Measurements from ENCODE around the gene RUFY2. TPM values are rescaled to one million over a fixed set of nuclear protein-coding genes. Genes with fewer than 3 reads are reported as not detected.
"Not testable (repeated sequence)": the region's sequence is repeated elsewhere in the genome, so short reads cannot be mapped to it uniquely, and the experiment has no call there.

Gene RUFY2
- total RNA-seq, 1 experiment from 2014 or later: 30.5 TPM

DNA sequence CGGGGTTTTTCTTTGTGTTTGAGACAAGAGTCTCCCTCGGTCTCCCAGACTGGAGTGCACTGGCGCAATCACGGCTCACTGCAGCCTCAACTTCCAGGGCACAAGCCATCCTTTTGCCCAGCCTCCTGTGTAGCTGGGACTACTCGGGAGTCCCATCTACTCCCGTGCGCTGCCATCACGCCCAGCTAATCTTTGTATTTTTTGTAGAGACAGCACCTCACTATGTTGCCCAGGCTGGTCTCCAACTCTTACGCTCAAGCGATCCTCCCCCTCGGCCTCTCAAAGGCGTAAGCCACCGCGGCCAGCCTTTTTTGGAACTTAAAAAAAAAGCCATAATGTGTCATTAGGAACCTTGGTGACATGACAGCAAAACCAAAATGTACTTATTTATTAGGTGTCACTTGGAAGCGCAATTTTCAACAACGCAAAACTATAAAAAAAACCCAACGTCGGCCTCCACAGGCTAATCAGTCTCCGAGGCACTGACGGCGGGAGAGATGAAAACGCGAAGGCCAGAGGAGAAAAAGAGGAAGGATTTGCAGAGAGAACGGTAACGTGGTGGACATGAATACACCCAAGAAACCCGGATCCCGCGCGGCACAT lies 76.1 kb downstream of the RUFY2 start:
- Histone ChIP-seq H4K20me1 (ENCODE audit: insufficient read depth) (peaks cover 32% of the 10 kb centered on the region), H3K9me3 (ENCODE audit: insufficient read depth, low read depth) (no peaks in the 10 kb centered on the region), H2AFZ (peak overlapping the region; percentile 97), H3K27me3 (ENCODE audit: insufficient read depth, low read depth) (no peaks in the 10 kb centered on the region), H3F3A (ENCODE audit: insufficient read depth, low read depth) (peaks cover 23% of the 10 kb centered on the region), H3K4me1 (replicated peaks; ENCODE audit: insufficient read depth) (peaks cover 40% of the 10 kb centered on the region), H3K36me3 (ENCODE audit: low read depth) (peaks cover 24% of the 10 kb centered on the region), H3K9me2 (ENCODE audit: insufficient read depth) (peaks cover 5% of the 10 kb centered on the region; the same call in 1 of the 2 replicates), H3K27ac (peak overlapping the region; percentile 91), H3K79me2 (ENCODE audit: low read depth) (peaks cover 54% of the 10 kb centered on the region), H3K4me2 (peak overlapping the region; percentile 91), H3K4me3 (peak overlapping the region; percentile 78)
- intact Hi-C loops (cut with micrococcal nuclease; ENCODE audit: unreplicated experiment): loop anchor here (10.0 kb wide), 1 partner anchor 476 kb away; no protein-coding TSS in a partner anchor
- BruUV-seq (replicated peaks): no TSS peak
- TF ChIP-seq, protein P1, sequence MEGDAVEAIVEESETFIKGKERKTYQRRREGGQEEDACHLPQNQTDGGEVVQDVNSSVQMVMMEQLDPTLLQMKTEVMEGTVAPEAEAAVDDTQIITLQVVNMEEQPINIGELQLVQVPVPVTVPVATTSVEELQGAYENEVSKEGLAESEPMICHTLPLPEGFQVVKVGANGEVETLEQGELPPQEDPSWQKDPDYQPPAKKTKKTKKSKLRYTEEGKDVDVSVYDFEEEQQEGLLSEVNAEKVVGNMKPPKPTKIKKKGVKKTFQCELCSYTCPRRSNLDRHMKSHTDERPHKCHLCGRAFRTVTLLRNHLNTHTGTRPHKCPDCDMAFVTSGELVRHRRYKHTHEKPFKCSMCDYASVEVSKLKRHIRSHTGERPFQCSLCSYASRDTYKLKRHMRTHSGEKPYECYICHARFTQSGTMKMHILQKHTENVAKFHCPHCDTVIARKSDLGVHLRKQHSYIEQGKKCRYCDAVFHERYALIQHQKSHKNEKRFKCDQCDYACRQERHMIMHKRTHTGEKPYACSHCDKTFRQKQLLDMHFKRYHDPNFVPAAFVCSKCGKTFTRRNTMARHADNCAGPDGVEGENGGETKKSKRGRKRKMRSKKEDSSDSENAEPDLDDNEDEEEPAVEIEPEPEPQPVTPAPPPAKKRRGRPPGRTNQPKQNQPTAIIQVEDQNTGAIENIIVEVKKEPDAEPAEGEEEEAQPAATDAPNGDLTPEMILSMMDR (conservative IDR thresholded peaks at IDR 0.05): no peak
- no peak for TF ChIP-seq EZH2 (IDR thresholded peaks at IDR 0.05; ENCODE audit: low read depth)
- CTCF ChIA-PET: no interaction called here
- POLR2A ChIA-PET (ENCODE audit: unreplicated experiment): interaction anchor here (0.6 to 1.0 kb wide), 7 partner anchors 9 to 1495 kb away, joined by 3 to 30 read pairs (median 5); partner anchors contain the start of gene SRGN
- DNase-seq: peak in 1 of 2 experiments; percentile 20

DNA sequence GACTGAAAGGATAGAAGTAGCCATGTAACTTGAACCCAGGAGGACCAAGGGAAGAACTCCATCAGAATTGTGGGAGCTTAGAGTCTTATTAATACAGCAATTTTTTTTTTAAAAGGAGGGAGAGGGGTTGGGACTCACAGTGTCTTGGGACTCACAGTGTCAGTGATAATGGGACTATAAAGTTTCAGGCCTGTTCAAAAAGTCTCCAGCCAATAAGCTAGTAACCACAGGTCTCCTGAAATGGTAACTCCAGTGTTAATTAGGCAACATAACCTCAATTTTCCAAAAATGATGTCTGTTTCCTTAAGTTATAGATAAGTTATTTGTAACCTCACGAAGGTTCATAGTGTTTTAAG lies 77.6 kb downstream of the RUFY2 start:
- no peak for DNase-seq
- Histone ChIP-seq H3K27ac (no peak overlapping the region), H3K4me1 (replicated peaks; ENCODE audit: insufficient read depth) (peaks cover 25% of the 10 kb centered on the region), H3K27me3 (ENCODE audit: insufficient read depth, low read depth) (no peaks in the 10 kb centered on the region), H4K20me1 (ENCODE audit: insufficient read depth) (peaks cover 17% of the 10 kb centered on the region), H3K9me2 (ENCODE audit: insufficient read depth) (peaks cover 5% of the 10 kb centered on the region; the same call in 1 of the 2 replicates), H3K4me3 (no peak overlapping the region), H2AFZ (no peak overlapping the region), H3K9me3 (ENCODE audit: insufficient read depth, low read depth) (no peaks in the 10 kb centered on the region), H3K79me2 (ENCODE audit: low read depth) (peaks cover 40% of the 10 kb centered on the region), H3F3A (ENCODE audit: insufficient read depth, low read depth) (peaks cover 23% of the 10 kb centered on the region), H3K4me2 (no peak overlapping the region), H3K36me3 (ENCODE audit: low read depth) (peaks cover 13% of the 10 kb centered on the region)
- BruUV-seq (replicated peaks): no TSS peak
- intact Hi-C loops (cut with micrococcal nuclease; ENCODE audit: unreplicated experiment): no loop called here
- POLR2A ChIA-PET (ENCODE audit: unreplicated experiment): interaction anchor here (0.6 kb wide), 1 partner anchor 18 kb away, joined by 17 read pairs; no protein-coding TSS in a partner anchor
- TF ChIP-seq EZH2 (IDR thresholded peaks at IDR 0.05; ENCODE audit: low read depth): no peak
- TF ChIP-seq, protein P1 (conservative IDR thresholded peaks at IDR 0.05): no peak
- CTCF ChIA-PET: interaction anchor here (1.2 kb wide), 1 partner anchor 117 kb away, joined by 3 read pairs; no protein-coding TSS in a partner anchor

DNA sequence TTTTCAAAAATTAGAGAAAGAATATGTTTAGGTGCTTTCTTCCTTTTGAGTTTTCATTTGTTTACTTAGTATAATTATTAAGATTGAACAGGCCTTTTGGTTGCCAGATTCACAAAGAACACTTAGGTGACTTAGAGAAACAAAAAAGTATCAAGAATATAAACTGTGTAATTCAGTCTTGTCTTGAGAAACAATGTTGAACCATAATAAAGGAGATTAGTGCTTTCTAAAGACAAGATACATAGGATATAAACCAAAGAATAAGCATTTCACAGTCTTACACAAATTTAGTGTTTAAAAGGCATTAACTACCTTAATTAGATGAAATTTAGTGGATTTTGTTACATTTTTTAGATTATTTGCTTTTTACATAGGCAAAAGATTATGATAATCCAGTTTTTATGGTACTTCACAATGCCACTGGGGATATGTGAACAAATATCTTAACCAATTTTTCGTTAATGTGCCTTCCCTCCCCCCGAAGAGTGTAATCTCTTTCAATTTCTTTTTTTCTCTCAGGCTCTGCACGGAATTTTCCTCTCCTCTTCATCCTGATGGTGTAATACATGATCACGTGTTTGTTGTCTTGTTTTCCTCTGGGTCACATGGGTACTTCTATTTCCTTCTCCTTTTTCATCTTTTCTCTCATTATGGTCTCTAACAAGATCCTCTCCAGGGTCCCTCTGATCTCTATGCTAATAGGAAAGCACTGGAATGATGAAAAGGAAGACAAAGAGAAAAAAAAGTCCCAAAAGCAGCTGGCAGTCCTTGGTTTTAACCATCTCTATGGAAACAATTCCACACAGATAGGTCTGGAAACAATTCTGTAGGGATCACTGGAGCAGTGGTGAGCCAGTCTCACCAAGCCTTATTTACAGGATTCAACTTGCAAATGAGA lies 78.9 kb downstream of the RUFY2 start:
- H3K36me3 ChIP-seq (ENCODE audit: low read depth): no peaks in the 10 kb centered on the region; the same call in 1 of the 2 replicates
- H3K27me3 ChIP-seq (ENCODE audit: insufficient read depth, low read depth): no peaks in the 10 kb centered on the region
- H2AFZ ChIP-seq: 0 out of 2 replicates have a peak overlapping the region, but pooled peaks have one; percentile 19
- intact Hi-C loops (cut with micrococcal nuclease; ENCODE audit: unreplicated experiment): no loop called here
- H3K9me3 ChIP-seq (ENCODE audit: insufficient read depth, low read depth): no peaks in the 10 kb centered on the region
- H3K4me3 ChIP-seq: no peak overlapping the region
- ChIA-PET POLR2A (ENCODE audit: unreplicated experiment) (interaction anchor here (0.6 kb wide), 3 partner anchors 26 to 444 kb away, joined by 3 to 7 read pairs (median 6); no protein-coding TSS in a partner anchor), CTCF (interaction anchor here (0.8 to 1.2 kb wide), 2 partner anchors 82 to 115 kb away, joined by 3 to 7 read pairs; no protein-coding TSS in a partner anchor)
- no TSS peak for BruUV-seq (replicated peaks)
- peaks cover 3% of the 10 kb centered on the region for H4K20me1 ChIP-seq (ENCODE audit: insufficient read depth)
- H3K79me2 ChIP-seq (ENCODE audit: low read depth): peaks cover 26% of the 10 kb centered on the region
- peaks cover 19% of the 10 kb centered on the region for H3F3A ChIP-seq (ENCODE audit: insufficient read depth, low read depth)
- peaks cover 22% of the 10 kb centered on the region for H3K4me1 ChIP-seq (replicated peaks; ENCODE audit: insufficient read depth)
- H3K4me2 ChIP-seq: peak overlapping the region; percentile 29
- DNase-seq: peak in 1 of 2 experiments; percentile 10
- H3K27ac ChIP-seq: no peak overlapping the region
- peaks cover 5% of the 10 kb centered on the region; the same call in 1 of the 2 replicates for H3K9me2 ChIP-seq (ENCODE audit: insufficient read depth)
- TF ChIP-seq, protein P1 (conservative IDR thresholded peaks at IDR 0.05): no peak
- TF ChIP-seq EZH2 (IDR thresholded peaks at IDR 0.05; ENCODE audit: low read depth): no peak

DNA sequence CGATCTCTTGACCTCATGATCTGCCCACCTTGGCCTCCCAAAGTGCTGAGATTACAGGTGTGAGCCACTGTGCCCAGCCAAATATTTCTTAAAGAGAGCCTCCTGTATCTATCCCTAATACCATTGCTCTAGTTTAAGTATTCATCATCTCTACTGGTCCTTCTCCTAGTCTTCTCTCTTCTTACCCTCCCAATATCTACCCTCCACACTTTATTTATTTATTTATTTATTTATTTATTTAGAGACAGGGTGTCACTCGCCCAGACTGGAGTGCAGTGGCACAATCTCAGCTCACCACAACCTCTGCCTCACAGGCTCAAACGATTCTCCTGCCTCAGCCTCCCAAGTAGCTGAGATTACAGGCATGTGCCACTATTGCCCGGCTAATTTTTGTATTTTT lies 82.7 kb downstream of the RUFY2 start:
- H3K4me3 ChIP-seq; POLR2A ChIA-PET (ENCODE audit: unreplicated experiment); H3K27ac ChIP-seq; intact Hi-C loops (cut with micrococcal nuclease; ENCODE audit: unreplicated experiment); H3K9me2 ChIP-seq (ENCODE audit: insufficient read depth); DNase-seq; CTCF ChIA-PET; H3K36me3 ChIP-seq (ENCODE audit: low read depth); H3K79me2 ChIP-seq (ENCODE audit: low read depth); H3K4me2 ChIP-seq; H3K27me3 ChIP-seq (ENCODE audit: insufficient read depth, low read depth); H3F3A ChIP-seq (ENCODE audit: insufficient read depth, low read depth); BruUV-seq (replicated peaks); H2AFZ ChIP-seq; H3K9me3 ChIP-seq (ENCODE audit: insufficient read depth, low read depth); H4K20me1 ChIP-seq (ENCODE audit: insufficient read depth): not testable (repeated sequence)
- H3K4me1 ChIP-seq (replicated peaks; ENCODE audit: insufficient read depth): peaks cover 14% of the 10 kb centered on the region

Measured in PC-9 (cell line).